ENCODE measurements around the gene PBX1.
A peak's percentile ranks its signal among the peaks of the same experiment; 100 is the strongest.

The PBX1 gene

DNA sequence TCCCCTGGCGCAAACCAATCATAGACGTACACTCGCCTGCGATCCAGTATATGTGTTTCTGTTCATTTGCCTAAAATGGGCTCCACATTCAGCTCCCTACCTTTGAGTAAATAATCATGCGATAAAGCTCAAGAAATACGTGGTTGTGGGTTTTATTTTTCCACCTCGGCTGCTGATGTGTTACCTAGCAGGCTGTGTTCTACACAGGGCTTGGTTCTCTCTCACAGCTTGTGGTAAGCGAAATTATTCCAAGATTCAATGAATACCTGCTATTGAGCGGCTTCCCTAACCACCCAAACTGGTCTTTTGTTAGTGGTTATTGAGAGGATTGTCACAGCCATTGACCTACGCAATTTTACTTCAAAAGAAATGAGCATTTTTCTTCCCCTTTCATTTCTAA, 180.2 kb downstream of the PBX1 start:
- no peak overlapping the region for H3K27ac ChIP-seq (ENCODE audit: low read length)
- no peaks in the 10 kb centered on the region for H3K9me3 ChIP-seq (ENCODE audit: control insufficient read depth in 1 of 2, low read length in 2 of 2)
- peaks cover 0 to 3% of the 10 kb centered on the region in 2 donors for H3K4me1 ChIP-seq (ENCODE audit: control insufficient read depth in 1 of 2, insufficient read depth in 2 of 2, low read length in 2 of 2)
- H3K36me3 ChIP-seq (ENCODE audit: control insufficient read depth in 1 of 2, insufficient read depth in 2 of 2, low read length in 2 of 2): no peaks in the 10 kb centered on the region
- H3K27me3 ChIP-seq (ENCODE audit: low read depth, low read length): no peaks in the 10 kb centered on the region
- H3K4me3 ChIP-seq (ENCODE audit: low read depth in 1 of 2, low read length in 2 of 2): no peak overlapping the region

DNA sequence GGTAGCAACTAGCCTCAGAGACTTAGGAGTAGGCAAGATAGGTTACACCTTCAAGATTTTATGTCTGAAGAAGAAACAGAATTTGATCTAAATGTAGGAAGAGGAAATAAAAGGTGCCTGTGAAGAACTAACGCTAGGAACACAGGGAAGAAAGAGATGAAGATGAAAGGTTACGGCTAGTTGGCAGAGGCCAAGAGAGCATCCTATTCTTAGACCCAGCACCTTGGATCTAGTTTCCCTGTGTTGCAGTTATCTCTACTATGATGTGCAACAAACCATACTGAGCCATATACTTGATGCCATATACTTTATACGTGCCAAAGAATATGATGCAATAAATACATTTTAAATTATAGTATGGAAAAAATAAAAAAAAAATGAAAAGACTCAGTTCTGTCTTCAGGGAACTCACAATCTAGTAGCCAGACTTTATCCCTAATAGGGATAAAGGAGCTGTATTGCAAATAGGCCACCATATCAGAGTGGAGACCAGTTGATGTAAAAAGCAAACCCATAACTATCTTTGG, 181.1 kb downstream of the PBX1 start:
- H3K4me3 ChIP-seq (ENCODE audit: low read depth in 1 of 2, low read length in 2 of 2): no peak overlapping the region
- no peak overlapping the region for H3K27ac ChIP-seq (ENCODE audit: low read length)
- H3K9me3 ChIP-seq (ENCODE audit: control insufficient read depth in 1 of 2, low read length in 2 of 2): no peaks in the 10 kb centered on the region
- H3K27me3 ChIP-seq (ENCODE audit: low read depth, low read length): no peaks in the 10 kb centered on the region
- no peaks in the 10 kb centered on the region for H3K36me3 ChIP-seq (ENCODE audit: control insufficient read depth in 1 of 2, insufficient read depth in 2 of 2, low read length in 2 of 2)
- H3K4me1 ChIP-seq (ENCODE audit: control insufficient read depth in 1 of 2, insufficient read depth in 2 of 2, low read length in 2 of 2): peaks cover 0 to 3% of the 10 kb centered on the region in 2 donors

DNA sequence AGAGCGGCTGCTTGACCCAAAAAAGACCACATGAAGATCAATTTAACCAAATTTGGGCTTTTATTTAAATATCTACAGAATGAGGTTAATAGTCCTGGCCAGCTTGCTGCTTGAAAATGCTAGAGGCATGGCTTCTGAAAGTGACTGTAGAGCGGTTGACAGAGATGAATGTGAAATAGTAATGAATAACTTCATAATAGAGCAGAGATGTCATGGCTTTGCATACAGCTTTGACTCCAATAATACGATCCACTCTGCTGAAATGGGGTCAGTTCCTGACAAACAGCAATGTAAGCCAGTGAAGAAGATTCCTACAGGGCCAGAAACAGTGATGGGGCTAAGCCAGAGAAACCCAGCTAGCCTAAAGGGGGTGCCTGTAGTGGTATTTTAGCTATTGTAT, 183.8 kb downstream of the PBX1 start:
- H3K4me3 ChIP-seq (ENCODE audit: low read depth in 1 of 2, low read length in 2 of 2): no peak overlapping the region

DNA sequence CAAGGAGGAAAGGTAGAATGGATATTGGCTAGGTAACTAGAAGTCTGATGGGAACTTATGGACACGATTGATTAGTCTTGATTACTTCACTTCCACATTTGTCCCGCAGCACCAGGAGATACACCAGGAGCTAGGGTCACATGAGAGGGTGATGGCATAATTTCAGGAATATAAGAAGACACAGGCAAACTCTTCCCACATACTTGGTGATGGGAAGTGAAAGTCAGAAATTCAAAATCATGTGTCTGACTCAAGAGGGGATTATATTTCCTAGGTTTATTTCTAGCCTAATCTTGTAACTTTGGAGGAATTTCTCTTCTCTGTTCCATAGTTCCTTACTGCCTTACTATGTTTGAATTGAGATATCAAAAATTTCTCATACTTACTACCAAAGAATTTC, 185.0 kb downstream of the PBX1 start:
- Histone ChIP-seq H3K36me3 (ENCODE audit: control insufficient read depth in 1 of 2, insufficient read depth in 2 of 2, low read length in 2 of 2) (no peaks in the 10 kb centered on the region), H3K27me3 (ENCODE audit: low read depth, low read length) (no peaks in the 10 kb centered on the region), H3K27ac (ENCODE audit: low read length) (no peak overlapping the region), H3K4me3 (ENCODE audit: low read depth in 1 of 2, low read length in 2 of 2) (no peak overlapping the region), H3K9me3 (ENCODE audit: control insufficient read depth in 1 of 2, low read length in 2 of 2) (no peaks in the 10 kb centered on the region), H3K4me1 (ENCODE audit: control insufficient read depth in 1 of 2, insufficient read depth in 2 of 2, low read length in 2 of 2) (peaks cover 7 to 9% of the 10 kb centered on the region in 2 donors)

More for the DNA sequence above, 183.8 kb downstream of the PBX1 start:
- no peaks in the 10 kb centered on the region for H3K36me3 ChIP-seq (ENCODE audit: control insufficient read depth in 1 of 2, insufficient read depth in 2 of 2, low read length in 2 of 2)
- no peaks in the 10 kb centered on the region for H3K9me3 ChIP-seq (ENCODE audit: control insufficient read depth in 1 of 2, low read length in 2 of 2)
- H3K4me1 ChIP-seq (ENCODE audit: control insufficient read depth in 1 of 2, insufficient read depth in 2 of 2, low read length in 2 of 2): peaks cover 4 to 5% of the 10 kb centered on the region in 2 donors
- no peak overlapping the region for H3K27ac ChIP-seq (ENCODE audit: low read length)
- H3K27me3 ChIP-seq (ENCODE audit: low read depth, low read length): no peaks in the 10 kb centered on the region

DNA sequence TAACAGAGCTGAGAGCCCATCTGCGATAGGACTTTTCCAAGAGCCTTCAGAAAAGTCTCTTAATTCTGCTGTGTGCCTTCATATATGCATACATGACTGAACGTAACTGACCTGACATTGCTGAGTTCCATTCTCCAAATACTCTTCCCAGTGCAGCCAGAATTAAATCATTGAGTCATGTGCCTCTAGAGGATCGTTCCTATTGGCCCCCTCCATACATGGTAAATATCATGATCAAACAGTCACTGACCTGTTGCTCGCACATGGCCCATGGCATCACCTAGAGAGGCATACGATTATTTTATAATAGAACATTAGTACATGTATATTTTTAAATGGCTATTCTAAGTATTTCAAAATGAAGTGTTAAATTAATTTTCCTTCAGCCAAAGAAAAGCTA, 186.8 kb downstream of the PBX1 start:
- no peaks in the 10 kb centered on the region for H3K9me3 ChIP-seq (ENCODE audit: control insufficient read depth in 1 of 2, low read length in 2 of 2)
- H3K36me3 ChIP-seq (ENCODE audit: control insufficient read depth in 1 of 2, insufficient read depth in 2 of 2, low read length in 2 of 2): no peaks in the 10 kb centered on the region
- no peaks in the 10 kb centered on the region for H3K27me3 ChIP-seq (ENCODE audit: low read depth, low read length)
- H3K27ac ChIP-seq (ENCODE audit: low read length): no peak overlapping the region
- peaks cover 7 to 14% of the 10 kb centered on the region in 2 donors for H3K4me1 ChIP-seq (ENCODE audit: control insufficient read depth in 1 of 2, insufficient read depth in 2 of 2, low read length in 2 of 2)
- H3K4me3 ChIP-seq (ENCODE audit: low read depth in 1 of 2, low read length in 2 of 2): no peak overlapping the region

DNA sequence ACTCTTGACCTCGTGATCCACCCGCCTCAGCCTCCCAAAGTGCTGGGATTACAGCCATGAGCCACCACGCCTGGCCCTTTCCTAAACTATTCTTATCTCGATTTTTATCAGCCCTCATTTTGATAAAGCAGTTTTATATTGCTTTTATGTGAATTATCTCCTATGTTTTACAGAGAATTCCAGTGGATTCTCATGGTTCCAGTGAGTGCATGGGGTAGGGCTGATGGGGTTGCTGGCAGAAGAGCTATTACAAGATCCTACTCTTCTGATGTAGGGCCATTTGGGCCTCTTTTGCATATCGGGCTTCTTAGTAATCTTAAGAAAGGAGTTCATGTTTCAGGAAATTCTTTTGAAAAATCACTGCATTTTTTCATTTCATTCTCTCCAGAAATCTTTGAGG, 187.6 kb downstream of the PBX1 start:
- Histone ChIP-seq H3K27ac (ENCODE audit: low read length) (no peak overlapping the region), H3K9me3 (ENCODE audit: control insufficient read depth in 1 of 2, low read length in 2 of 2) (no peaks in the 10 kb centered on the region), H3K4me3 (ENCODE audit: low read depth in 1 of 2, low read length in 2 of 2) (no peak overlapping the region), H3K4me1 (ENCODE audit: control insufficient read depth in 1 of 2, insufficient read depth in 2 of 2, low read length in 2 of 2) (peaks cover 7 to 15% of the 10 kb centered on the region in 2 donors), H3K36me3 (ENCODE audit: control insufficient read depth in 1 of 2, insufficient read depth in 2 of 2, low read length in 2 of 2) (no peaks in the 10 kb centered on the region), H3K27me3 (ENCODE audit: low read depth, low read length) (no peaks in the 10 kb centered on the region)

DNA sequence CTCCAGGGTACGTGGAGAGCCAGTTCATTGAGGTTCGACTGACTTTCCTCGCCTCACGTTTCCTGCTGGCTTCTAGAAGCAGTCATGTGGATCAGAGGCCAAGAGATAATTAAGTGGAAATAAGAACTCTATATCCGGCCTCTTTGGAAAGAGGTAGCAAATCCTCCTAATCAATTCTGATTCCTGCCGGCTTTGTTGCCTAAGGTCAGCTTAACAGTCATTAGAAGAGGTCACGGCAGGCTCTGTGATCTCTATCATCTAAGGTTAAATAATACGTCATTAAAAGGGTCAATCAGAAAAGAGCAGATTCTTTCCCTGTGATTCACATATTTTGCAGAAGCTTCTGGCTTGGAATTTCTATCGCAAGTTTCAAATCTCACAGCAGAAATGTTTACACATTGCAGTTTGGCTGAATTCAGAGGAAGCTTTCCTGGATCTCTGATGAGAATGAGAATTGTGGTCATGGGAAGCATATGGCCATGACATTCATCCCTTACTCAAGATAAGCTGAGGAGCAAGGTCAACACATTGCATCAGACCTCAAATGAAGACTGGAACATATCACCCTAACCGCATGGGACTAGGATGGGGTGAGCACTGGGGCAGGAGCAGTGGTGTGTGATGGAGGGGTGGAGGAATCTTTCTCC, 189.4 kb downstream of the PBX1 start:
- Histone ChIP-seq H3K27ac (ENCODE audit: low read length) (peak overlapping the region; percentile 77), H3K9me3 (ENCODE audit: control insufficient read depth in 1 of 2, low read length in 2 of 2) (no peaks in the 10 kb centered on the region), H3K4me1 (ENCODE audit: control insufficient read depth in 1 of 2, insufficient read depth in 2 of 2, low read length in 2 of 2) (peaks cover 9 to 22% of the 10 kb centered on the region in 2 donors), H3K27me3 (ENCODE audit: low read depth, low read length) (no peaks in the 10 kb centered on the region), H3K36me3 (ENCODE audit: control insufficient read depth in 1 of 2, insufficient read depth in 2 of 2, low read length in 2 of 2) (no peaks in the 10 kb centered on the region), H3K4me3 (ENCODE audit: low read depth in 1 of 2, low read length in 2 of 2) (no peak overlapping the region)

DNA sequence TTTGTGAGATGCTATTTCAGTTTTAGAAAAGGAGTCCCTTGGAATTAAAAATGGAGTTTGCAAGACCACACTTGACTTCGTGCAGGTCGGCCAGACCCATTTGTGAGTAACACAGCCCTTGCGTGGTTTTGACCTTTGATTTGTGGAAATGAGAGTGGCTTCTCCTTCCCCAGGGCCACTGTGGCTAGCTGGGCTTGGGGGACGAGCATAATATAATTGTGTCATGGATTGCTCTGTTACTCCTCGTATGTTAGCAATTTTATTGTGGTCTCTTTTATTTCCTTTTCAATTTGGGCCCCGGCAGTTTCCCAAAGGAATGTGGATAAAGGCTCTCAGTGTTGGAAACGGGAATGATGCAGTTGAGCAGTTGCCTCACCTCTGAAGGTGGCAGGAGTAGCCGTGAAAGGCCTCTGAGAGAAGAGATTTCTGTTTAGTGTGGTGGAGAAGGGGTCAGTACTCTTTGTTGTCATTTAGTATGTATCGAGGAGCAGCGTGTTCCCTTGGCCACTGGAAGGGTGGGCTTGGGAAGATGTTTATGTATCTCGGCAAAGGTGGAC, 194.6 kb downstream of the PBX1 start:
- Histone ChIP-seq H3K27me3 (ENCODE audit: low read depth, low read length) (no peaks in the 10 kb centered on the region), H3K4me1 (ENCODE audit: control insufficient read depth in 1 of 2, insufficient read depth in 2 of 2, low read length in 2 of 2) (peaks cover 4 to 37% of the 10 kb centered on the region in 2 donors), H3K27ac (ENCODE audit: low read length) (peak overlapping the region; percentile 83), H3K9me3 (ENCODE audit: control insufficient read depth in 1 of 2, low read length in 2 of 2) (no peaks in the 10 kb centered on the region), H3K36me3 (ENCODE audit: control insufficient read depth in 1 of 2, insufficient read depth in 2 of 2, low read length in 2 of 2) (no peaks in the 10 kb centered on the region), H3K4me3 (ENCODE audit: low read depth in 1 of 2, low read length in 2 of 2) (peak overlapping the region in 1 of 2 donors; percentile 30)

DNA sequence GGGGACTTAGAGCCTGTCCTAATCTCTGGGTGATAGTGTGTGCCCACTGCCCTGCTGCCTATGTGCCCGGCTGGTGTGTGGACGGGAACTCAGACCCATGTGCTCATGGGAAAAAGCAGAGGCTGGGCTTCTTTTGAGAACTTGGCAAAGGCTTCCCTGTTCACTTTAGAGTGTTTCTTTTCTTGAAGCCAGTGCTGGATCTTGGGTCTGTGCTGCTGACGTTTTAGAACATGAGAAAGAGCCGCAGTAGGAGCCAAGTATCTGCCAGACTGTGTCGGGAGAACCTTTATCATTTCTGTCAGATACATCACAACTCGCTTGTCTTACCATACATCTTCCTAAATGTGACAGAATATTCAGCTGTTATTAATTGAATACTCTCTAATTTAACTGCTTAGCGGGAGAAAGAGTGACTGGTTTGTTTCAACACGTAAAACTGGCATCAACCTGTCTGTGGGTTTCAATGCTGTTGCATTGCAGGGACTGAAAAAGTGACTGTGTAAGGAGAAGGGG, 195.2 kb downstream of the PBX1 start:
- Histone ChIP-seq H3K27me3 (ENCODE audit: low read depth, low read length) (no peaks in the 10 kb centered on the region), H3K9me3 (ENCODE audit: control insufficient read depth in 1 of 2, low read length in 2 of 2) (no peaks in the 10 kb centered on the region), H3K27ac (ENCODE audit: low read length) (peak overlapping the region; percentile 83), H3K36me3 (ENCODE audit: control insufficient read depth in 1 of 2, insufficient read depth in 2 of 2, low read length in 2 of 2) (no peaks in the 10 kb centered on the region), H3K4me1 (ENCODE audit: control insufficient read depth in 1 of 2, insufficient read depth in 2 of 2, low read length in 2 of 2) (peaks cover 4 to 41% of the 10 kb centered on the region in 2 donors), H3K4me3 (ENCODE audit: low read depth in 1 of 2, low read length in 2 of 2) (peak overlapping the region; percentile 27 to 30)

DNA sequence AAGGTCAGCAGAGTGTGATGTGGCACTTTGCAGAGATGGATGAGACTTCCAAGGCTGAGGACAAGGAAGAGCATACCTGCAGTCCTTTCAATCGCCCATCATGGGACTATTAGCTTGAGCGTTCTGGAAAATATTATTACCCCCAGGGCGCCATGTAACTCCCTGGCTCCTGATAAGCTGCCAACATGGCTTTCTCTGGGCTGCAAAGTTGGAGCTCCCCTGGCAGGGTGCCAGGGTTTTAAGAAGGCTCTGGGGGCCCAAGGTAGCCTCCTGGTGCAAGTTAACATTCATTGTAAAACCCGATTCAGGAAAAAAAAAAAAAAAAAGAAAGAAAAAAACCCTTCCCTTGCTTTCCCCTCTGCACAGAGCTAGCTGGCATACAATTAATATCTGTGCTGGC, 196.7 kb downstream of the PBX1 start:
- Histone ChIP-seq H3K36me3 (ENCODE audit: control insufficient read depth in 1 of 2, insufficient read depth in 2 of 2, low read length in 2 of 2) (no peaks in the 10 kb centered on the region), H3K4me1 (ENCODE audit: control insufficient read depth in 1 of 2, insufficient read depth in 2 of 2, low read length in 2 of 2) (peaks cover 4 to 40% of the 10 kb centered on the region in 2 donors), H3K27me3 (ENCODE audit: low read depth, low read length) (no peaks in the 10 kb centered on the region), H3K4me3 (ENCODE audit: low read depth in 1 of 2, low read length in 2 of 2) (no peak overlapping the region), H3K9me3 (ENCODE audit: control insufficient read depth in 1 of 2, low read length in 2 of 2) (no peaks in the 10 kb centered on the region), H3K27ac (ENCODE audit: low read length) (no peak overlapping the region)

DNA sequence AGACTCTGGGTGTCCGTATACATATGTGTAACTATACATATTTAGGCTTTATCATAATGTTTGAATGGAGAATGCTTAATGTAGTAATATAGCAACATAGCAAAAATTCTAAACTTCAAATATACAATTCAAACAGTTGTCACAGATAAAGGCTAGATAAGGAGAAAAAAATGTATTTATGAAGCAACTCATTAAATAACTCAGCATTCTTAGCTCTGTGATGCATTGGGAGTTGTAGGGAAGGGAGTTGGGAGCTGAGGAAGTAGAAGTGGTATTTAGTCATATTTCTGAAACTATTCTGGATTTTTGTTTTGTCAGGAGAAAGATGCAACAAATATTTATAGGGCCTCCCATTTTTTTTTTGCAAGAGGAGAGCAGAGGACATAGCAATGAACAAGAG, 197.8 kb downstream of the PBX1 start:
- no peak overlapping the region for H3K4me3 ChIP-seq (ENCODE audit: low read depth in 1 of 2, low read length in 2 of 2)
- H3K4me1 ChIP-seq (ENCODE audit: control insufficient read depth in 1 of 2, insufficient read depth in 2 of 2, low read length in 2 of 2): peaks cover 4 to 42% of the 10 kb centered on the region in 2 donors
- no peaks in the 10 kb centered on the region for H3K27me3 ChIP-seq (ENCODE audit: low read depth, low read length)
- no peaks in the 10 kb centered on the region for H3K36me3 ChIP-seq (ENCODE audit: control insufficient read depth in 1 of 2, insufficient read depth in 2 of 2, low read length in 2 of 2)
- no peak overlapping the region for H3K27ac ChIP-seq (ENCODE audit: low read length)
- no peaks in the 10 kb centered on the region for H3K9me3 ChIP-seq (ENCODE audit: control insufficient read depth in 1 of 2, low read length in 2 of 2)
